Aortic smooth muscle cell (primary cell): ENCODE data around the gene PDGFA. TPM values are rescaled to one million over a fixed set of nuclear protein-coding genes. Genes with fewer than 3 reads are reported as not detected.

Experiments
- total RNA-seq: library from RNA; depleted of rRNA; stranded (reverse); fragments of >200 nt; gene quantifications from 2 replicates; pipeline ENCODE4 v1.2.3, GENCODE V29; 2014

Gene PDGFA
- total RNA-seq: 163 and 171 TPM in 2 replicates

DNA sequence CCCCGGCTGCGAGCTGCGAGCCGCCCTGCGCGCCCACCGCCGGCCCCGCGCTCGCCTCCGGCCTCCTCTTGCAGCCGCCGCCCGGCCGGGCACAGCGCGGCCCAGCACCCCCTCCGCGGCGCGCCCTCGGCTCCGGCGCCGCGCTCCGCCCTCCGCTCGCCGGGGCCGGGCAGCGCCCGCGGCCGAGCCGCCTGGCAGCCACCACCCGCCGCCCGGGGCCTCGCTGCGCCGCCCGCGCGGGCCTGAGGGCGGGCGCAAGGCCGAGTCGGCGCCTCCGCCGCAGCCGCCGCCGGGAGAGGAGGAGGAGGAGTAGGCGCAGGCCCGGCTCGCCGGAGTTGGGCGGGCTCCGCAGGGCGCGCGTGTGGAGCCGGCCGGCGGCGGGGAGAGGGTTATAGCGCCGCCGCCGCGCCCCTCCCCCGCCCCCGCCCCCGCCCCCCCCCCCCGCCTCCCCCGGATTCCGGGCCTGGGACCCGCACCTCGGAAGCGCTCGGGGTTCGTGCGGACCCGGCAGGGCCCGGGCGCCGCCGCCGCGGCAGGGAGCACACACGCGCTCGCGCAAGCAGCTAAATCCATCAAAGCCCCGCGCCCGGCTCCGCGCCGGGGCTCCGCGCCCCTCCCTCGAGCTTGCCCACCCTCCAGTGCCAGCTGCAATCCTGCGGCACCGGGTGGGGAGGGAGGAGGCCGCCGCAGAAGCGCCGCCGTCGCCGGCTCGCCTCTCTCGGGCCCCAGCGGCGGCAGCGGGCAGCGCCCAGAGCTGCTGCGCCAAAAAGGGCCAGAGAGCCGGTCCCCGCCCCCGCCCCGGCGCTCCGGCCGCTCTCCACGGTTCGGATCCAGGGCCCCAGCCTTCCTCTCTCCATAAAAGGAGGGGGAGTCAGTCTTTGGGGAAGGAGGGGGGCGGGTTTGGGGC is at the start of gene PDGFA:
Gene PDGFA (minus strand): TSS at position 363 of the 907 bp plus-strand sequence. CDS start 845 bp downstream, outside the sequence.

Other genes starting within 250 kb of the PDGFA start
- gene FOXL3, start 229.7 kb downstream of the PDGFA start, total RNA-seq: not detected in 2 replicates
- 10.7 and 11.2 TPM in 2 replicates for gene DNAAF5, start 206.9 kb upstream of the PDGFA start, total RNA-seq
- 11.1 and 21.1 TPM in 2 replicates for gene PRKAR1B, start 207.4 kb upstream of the PDGFA start, total RNA-seq